Suppressor macrophage treated with lipopolysaccharide for 4 hours (primary cell): ENCODE data around the gene ZBTB17.
"Not testable (repeated sequence)": the region's sequence is repeated elsewhere in the genome, so short reads cannot be mapped to it uniquely, and the experiment has no call there.

Source experiments
- DNase-seq: peaks from one replicate; pipeline ENCODE4 v3.0.0-alpha.2; 2020

The ZBTB17 gene

DNA sequence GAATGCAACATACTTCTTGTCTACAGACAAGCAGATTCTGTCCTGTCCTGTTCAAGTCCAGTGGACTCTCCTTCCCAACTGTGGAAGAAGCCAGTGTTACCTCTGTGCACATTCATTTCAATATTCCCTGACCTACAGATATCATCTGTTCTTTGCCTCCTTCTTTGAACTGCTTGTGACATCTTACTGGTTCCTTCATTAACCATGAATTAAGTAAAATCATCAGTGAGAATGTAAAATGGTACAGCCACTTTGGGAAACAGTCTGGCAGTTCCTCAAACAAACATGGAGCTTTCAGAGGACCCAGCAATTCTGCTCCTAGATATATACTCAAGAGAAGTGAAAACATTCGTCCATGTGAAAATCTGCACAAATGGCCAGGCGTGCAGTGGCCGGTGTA lies 34.9 kb upstream of the ZBTB17 start:
- DNase-seq = no peak

DNA sequence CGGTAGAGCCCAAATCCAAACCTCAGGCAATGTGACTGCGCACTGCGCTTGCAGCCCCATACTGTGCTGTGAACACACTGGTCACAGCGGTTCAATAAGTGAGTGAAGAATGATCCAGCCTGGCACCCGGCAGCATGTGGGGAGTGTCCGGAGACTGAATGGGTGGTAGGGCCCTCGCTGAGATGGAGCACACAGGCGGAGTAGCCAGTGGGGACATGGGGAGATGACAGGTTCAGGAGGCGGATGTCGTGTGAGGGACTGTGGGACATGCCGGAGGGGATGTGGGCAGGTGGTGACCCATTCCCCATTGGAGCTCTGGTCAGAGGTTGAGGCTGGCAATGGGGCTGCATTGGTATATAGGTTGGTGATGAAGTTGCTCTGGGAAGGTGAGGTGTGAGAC lies 33.8 kb upstream of the ZBTB17 start:
- no peak for DNase-seq

DNA sequence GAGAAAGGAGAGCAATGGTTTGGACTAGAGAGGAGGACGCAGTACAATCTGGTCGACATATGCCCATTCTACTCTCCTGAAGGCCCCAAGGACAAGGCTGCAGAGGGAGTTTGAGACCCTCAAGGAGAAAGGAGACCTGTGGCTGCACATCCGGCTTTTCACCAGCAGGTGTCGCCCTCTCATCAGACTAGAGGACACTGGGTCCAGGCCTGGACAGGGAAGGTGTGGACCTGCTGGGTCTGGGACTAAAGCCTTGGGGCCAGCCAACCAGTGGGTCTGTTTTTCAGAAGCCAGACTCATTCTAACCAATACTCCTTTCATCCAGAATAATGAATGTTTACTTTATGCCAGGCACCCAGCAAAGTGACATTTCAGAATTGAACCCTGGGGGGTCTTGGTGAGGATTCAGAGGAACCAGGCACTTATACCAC lies 33.1 kb upstream of the ZBTB17 start:
- peak; percentile 83 for DNase-seq

DNA sequence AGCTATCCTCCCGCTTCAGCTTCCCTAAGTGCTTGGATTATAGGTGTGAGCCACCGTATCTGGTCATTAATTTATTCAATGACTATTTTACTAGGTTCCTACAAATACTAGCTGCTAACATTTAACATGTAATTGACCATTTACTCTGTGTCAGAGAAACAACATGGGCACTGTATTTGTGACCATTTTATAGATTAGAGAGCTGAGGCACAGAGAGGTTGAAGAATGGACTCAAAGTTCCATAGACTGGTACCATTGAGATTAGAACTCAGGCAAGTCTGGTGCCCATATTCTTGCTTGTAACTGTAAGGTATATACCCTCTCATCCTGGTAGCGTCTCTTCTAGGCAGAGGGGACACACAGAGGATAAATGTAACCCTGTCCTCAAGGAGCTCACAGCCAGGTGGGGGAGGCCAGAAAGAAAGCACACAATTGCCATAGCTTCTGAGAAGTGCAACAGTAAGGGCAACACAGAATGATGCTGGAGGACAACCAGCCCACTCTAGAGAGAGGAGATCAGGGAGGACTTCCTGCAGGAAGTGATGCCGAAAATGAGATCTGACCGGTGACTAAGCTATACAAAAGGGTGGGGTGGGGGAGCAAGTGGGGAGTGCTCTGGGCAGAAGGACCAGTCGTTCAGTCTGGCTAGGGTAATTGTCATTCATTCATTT lies 31.9 kb upstream of the ZBTB17 start:
- no peak for DNase-seq

DNA sequence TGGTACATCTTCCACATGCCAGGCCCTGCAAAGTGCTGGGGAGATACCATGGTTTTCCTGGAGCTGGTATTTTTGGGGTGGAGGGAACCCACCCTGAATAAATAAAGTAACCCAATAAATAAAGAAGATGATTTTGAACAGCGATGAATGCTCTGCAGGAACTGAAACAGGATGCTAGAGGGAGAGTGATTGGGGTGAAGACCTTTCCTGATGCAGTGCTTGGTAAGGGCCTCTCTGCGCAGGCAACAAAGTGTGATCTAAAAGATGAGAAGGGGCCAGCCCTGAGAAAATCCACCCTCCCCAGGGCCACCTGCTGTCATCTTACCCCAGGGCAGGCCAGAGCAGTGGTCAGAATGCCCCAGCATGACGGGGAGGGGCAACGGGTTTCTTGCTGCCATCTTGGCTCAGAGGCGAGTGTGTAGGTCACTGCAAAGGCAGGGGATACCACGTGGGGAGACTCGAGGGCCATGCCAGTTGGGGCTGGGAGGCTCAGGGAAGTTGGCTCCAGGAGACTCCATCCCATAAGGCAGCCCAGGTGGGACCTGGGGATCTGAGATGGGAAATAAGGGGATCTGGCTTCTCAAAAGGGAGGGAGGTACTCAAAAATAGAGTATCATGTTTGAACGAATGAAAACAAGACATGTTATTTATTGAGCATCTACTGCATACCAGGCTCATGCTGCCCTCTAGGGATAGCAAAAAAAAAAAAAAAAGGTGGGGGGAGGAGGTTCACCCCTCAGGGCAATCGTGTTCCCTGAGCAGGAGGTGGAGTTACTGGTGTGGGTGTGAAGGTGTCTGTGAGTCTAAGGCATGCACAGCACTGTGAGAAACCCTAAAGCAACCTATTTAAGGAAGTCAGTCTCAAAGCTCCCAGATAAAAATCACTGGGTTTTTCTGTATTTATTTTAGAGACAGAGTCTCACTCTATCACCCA lies 30.9 kb upstream of the ZBTB17 start:
- DNase-seq = peak; percentile 9

DNA sequence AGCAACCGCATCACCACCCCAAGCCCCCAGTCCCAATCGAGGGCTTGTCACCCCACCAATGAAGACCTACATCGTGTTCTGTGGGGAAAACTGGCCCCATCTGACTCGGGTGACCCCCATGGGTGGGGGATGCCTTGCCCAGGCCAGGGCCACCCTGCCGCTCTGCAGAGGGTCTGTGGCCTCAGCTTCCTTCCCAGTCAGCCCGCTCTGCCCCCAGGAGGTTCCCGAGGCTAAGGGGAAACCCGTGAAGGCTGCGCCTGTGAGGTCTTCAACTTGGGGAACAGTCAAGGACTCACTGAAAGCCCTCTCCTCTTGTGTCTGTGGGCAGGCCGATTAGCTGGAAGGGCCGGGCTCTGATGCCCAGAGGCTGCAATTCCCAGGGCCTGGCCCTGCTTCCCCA lies 30.1 kb upstream of the ZBTB17 start:
- DNase-seq = no peak

DNA sequence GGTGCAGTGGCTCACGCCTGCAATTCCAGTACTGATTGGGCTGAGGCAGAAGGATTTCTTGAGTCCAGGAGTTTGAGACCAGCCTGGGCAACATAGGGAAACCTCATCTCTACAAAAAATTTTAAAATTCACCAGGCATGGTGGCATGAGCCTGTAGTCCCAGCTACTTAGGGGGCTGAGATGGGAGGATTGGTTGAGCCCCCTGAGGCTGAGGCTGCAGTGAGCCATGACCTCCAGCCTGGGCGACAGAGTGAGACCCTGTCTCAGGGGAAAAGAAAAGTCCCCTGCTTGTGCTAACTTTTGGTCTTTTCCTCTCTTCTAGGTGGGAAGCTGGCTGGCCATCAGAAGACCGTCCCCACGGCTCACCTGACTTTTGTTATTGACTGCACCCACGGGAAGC lies 29.7 kb upstream of the ZBTB17 start:
- DNase-seq = no peak

DNA sequence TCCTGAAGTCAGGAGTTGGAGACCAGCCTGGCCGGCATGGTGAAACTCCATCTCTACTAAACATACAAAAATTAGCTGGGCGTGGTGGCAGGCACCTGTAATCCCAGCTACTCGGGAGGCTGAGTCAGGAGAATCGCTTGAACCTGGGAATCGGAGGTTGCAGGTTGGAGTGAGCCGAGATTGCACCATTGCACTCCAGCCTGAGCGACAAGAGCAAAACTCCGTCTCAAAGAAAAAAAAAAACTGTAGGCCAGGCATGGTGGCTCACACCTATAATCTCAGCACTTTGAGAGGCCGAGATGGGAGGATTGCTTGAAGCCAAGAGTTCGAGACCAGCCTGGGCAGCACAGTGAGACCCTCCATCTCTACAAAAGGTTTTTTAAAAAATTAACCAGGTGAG lies 25.4 kb upstream of the ZBTB17 start:
- not testable (repeated sequence) for DNase-seq

DNA sequence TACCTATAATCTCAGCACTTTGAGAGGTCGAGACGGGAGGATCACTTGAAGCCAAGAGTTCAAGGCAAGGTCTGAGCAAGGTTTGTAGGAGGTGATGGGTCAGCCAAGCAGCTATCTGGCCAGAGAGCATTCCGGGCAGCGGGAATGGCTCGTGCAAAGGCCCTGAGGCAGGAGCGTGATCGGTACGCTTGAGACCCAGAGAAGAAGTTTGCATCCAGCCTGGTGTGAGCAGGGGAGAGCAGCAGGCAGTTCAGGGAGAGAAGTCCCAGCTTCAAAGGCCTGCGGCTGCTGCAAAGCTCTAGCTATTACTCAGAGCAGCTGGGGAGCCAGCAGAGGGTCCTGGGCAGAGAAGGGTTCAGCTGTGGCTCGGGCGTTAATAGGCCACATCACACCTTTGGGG lies 23.0 kb upstream of the ZBTB17 start:
- DNase-seq = no peak

DNA sequence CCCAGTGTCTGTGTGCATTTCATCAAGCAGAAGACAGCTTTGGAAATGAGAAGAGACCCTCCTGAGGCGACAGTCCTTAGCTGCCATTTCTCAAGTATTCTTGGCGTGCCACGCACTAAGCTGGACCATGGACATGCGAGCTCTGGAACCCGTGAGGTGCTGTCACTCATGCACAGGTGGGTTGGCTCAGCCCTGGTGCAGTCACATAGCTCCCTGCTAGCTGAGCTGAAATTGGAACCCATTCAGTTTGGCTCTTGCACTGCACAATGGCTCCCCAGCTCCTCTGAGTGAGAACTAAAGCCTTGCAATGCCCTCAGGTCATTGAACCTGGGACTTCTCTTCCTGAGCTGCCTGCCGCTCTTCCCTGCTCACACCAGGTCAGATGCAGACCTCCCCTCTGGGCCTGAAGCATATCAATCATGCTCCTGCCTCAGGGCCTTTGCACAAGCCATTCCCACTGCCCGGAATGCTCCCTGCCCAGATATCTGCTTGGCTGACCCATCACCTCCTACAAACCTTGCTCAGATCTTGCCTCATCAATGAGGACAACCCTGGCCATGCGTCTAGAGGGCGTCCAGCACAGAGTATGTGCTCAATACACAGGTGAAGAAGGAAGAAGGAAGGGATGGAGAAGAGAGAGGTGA lies 21.9 kb upstream of the ZBTB17 start:
- DNase-seq = no peak

DNA sequence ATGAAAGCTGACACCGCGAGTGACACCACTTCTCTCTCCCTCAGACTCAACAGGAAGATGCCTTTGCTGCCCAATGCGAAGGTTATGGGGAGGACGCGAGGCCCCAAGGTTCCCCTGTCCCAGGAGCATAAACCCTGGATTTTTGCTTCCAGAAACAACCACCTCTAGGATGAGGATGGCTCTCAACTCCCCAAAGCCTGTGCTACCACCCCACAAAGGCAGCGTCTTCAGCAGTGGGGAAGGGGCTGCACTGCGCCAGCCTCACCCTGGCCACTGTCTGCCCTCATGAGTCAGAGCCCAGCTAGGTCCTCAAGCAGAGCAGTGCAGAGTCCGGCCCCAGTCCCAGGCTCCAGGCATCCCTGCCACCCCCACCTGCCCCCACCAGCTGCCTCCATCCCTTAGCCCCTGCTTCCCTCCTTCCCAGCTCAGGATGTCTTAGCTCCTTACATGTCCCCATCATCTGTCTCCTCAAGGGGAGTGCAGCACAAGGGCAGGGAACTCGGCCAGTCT lies 21.2 kb upstream of the ZBTB17 start:
- no peak for DNase-seq

DNA sequence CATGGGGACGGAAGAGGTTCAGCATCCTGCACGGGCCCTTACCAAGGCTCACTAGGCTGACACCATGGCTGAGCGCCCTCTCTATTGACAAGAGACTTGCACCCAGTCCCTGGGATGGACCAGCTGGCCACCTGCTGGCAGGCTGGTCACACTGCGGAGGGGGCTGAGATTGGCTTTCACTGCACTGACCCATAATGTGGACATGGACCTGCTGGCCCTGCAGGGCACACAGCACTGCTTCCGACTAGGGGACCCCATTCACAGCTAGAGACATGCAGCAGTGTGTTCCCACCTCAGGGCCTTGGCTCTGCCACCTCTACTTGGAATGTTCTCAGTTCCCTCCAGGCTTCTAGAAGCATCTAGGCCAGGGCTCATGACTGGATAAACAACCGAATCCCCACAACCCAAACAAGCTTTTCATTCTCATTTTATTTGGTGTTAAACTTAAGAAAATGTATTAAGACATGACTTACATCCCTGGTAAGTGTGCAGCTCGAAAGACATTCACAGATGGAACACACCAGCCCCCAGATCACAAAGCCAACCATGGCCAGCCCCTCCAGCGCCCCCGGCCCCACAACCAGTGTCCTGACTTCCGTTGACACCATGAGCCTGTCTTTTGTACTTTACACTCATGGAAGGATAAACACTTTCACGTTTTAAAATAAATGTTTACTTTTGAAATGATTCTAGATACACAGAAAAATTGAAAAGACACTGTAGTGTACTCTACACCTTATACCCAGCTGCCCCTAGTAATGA lies 18.9 kb upstream of the ZBTB17 start:
- peak; percentile 82 for DNase-seq

DNA sequence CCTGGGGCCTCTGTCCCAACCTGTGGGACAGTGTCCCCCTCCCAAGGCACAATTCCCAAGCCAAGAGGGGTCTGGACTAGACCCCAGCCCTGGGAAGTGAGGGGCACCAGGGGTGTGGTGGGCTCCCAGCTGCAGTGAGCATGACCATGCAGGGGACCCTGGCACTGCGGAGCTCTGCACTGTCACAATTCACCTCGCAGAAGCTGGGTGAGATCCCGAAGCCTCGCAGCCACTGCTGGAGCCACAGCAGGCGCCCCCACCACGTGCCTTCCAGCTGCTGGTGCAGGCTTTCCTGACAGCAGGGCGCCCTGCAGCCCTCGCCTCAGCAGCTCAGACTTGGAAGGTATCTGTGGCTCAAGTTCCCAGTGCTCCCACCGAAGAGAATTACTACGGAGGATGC lies 18.2 kb upstream of the ZBTB17 start:
- no peak for DNase-seq

DNA sequence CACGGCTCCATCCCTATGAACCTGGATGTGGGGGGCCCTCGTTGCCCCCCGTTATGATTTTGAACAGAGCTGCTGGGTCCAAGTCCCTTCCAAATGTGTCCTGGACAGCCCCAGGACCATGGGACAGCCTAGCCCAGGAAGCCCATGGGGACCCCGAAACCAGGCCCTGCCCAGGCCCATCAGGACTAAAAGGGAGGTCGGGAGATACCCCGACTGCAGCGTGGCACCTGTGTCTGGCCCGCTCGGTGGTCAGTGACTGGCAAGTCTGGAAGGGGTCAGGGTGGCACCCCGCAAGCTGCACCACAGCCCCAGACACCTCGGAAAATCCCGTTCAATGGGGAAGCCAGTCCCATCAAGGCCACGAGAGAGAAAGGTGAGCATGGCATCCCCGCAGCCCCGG lies 17.8 kb upstream of the ZBTB17 start:
- no peak for DNase-seq

DNA sequence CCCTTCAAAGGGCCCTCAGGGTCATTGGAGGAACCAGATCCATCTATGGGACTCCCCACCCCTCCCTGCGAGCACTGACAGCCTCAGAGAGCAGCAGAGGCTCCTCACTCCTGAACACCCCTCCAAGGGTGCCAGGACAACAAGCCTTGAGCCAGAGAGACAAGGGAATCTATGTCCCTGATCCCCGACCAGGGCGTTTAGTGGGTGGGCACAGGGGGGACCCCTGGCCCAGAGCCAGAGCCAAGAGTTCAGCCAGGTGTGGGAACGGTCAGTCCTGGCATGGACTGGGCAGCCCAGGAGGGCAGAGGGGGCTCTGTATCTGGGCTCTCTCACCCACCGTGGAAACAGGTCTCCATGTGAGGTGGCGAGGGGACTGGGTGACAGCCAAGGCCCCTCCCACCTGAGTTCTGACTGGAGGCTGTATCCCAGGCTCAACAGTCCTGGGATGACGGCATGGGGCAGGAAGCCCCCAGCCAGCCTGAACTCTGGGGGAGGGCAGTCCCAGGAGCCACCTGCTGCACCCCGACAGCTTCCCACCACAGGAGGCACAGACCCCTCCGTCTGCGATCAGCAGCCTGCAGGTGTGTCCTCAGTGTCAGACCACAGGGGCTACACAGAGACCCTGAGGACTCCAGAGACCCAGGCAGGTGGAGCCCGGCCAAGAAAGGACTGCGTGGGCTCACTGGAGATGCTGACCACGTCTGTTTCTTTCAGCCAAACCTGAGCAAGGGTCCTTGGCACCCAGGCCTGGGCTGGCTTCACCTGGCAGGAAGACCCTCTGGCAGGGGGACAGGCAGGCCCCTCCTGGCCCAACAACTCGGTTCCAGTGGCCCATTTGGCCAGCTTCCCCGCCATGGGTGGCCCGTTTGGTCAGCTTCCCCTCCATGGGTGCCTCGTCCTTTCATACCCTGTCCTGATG lies 16.9 kb upstream of the ZBTB17 start:
- DNase-seq = no peak

DNA sequence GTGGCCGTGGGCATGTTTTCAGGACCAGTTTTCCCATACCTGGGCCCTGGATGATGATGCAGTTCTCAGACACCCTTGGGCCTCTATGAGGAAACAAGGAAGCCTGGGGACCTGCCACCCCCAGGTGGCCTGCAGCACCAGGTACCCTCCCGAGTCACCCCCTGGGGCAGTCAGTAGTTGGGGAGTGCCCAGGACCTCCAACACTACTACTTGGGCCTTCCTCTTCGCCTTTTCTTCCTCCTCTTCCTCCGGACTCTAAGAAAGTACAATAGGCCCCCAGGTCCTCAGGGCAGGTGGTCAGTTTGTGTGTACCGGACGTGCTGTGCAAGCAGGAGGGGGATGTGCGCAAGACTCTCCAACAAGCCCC lies 16.3 kb upstream of the ZBTB17 start:
- no peak for DNase-seq

DNA sequence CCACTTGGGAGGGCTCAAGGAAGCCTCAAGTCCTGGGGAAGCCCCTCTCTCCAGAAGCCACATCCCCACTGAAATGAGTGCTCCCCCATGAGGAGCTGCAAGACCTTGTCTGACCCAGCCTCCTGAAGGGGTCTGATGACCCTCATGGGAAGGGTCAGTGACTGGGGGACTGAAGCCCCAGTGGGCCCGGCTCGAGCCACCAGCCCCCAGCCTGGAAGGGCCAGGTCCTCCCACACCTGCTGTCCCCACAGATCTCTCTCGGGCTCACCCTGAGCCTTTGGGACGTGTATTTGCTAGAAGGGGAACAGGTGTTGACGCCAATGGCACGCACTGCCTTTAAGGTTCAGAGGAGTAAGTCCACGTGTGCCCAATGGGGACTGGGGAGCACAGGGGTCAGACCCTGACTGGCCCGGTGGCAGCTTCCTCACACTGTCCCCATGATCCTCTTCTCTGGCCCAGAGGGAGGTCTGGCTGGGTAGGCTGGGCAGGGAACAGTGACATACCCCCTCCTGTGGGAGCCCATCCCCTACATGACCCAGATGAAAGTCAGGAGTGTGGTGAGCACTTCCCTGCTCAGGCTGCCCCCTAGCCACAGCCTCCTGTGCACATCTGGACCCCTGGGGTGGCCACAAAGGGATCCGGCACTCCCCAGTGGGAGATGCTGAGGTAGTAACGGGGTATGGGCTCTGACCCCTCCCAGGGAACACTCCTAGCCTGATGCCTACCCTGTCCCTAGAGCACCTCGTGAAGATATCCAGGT lies 15.7 kb upstream of the ZBTB17 start:
- no peak for DNase-seq

DNA sequence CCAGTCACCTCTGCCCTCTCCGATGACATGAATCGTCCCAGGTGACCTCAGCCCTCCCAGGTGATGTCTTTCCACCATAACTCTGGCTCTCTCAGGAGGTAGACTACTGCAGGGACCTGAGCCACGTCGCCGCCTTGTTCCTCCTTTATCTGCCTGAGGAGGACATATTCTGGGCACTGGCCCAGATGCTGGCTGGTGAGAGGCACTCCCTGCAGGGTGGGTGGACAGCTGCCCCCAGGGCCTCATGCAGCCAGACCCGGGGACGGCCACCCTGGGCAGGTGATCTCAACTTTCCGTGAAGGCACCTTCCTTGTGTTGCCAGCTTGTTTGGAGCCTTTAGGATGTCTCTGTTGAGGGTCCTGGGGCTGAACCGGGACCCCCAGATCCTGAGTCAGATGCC lies 13.9 kb upstream of the ZBTB17 start:
- DNase-seq = no peak

DNA sequence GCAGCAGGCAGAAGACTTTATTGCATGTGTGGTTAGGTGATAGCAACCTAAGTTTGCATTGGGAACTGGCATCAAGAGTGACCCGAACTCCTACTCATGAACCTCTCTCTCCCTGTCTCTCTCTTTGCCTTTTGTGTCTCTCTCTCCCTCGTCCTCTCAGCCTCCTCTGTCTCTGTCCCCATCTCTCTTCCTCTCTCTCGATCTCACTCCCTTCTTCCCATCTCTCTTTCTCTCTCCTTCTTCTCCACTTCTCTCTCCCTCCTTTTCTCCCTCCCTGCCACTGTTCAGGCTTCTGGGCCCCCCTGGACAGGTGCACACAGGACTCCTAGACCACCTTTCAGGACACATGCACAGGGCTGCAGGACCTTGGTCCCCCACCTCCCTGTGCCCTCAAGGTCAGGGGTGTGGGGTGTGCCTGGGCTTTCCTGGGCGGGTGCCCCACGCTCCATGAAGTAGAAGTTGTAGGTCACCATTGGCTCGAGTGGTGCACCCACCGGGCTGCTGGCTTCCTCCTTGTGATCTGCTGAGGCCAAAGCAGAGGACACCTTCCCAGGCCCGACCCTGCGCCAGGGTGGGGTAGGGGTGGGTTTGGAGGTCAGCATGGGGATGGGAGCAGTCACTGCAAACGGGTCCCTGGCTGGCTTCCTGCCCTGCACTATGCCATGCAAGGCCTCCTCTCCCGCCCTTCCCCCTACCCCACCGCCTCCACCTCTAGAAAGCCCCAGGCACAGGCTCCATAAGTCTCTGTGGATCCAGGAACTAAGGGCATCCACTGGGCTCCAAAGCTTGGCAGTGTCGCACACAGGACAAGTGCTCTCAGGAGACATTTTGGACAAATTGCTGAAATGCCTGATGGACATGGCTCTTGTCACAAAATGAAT lies 13.2 kb upstream of the ZBTB17 start:
- no peak for DNase-seq
